ENCODE results near the gene SPATA18. TPM values are rescaled to one million over a fixed set of nuclear protein-coding genes. Genes with fewer than 3 reads are reported as not detected.

SPATA18 gene
- total and polyA plus RNA-seq, 3 donors from 2014 or later = 40.5 to 139 (median 127) TPM

- no peaks in the 10 kb centered on the region for H3K27me3 ChIP-seq
- H3K4me1 ChIP-seq = peaks cover 5% of the 10 kb centered on the region
- 48 to 52% methylated on average over 5 of the region's 5 CpGs for WGBS, 2 donors
- TF ChIP-seq POLR2A (IDR thresholded peaks at IDR 0.05) = no peak
- TF ChIP-seq, protein P1, sequence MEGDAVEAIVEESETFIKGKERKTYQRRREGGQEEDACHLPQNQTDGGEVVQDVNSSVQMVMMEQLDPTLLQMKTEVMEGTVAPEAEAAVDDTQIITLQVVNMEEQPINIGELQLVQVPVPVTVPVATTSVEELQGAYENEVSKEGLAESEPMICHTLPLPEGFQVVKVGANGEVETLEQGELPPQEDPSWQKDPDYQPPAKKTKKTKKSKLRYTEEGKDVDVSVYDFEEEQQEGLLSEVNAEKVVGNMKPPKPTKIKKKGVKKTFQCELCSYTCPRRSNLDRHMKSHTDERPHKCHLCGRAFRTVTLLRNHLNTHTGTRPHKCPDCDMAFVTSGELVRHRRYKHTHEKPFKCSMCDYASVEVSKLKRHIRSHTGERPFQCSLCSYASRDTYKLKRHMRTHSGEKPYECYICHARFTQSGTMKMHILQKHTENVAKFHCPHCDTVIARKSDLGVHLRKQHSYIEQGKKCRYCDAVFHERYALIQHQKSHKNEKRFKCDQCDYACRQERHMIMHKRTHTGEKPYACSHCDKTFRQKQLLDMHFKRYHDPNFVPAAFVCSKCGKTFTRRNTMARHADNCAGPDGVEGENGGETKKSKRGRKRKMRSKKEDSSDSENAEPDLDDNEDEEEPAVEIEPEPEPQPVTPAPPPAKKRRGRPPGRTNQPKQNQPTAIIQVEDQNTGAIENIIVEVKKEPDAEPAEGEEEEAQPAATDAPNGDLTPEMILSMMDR (IDR thresholded peaks at IDR 0.05) = no peak
- intact Hi-C loops (cut with DNase I; ENCODE audit: low total_unique reads) = no loop called here
- no peak for DNase-seq
- H3K9me3 ChIP-seq = no peaks in the 10 kb centered on the region
- no peak overlapping the region for H3K4me3 ChIP-seq
- H3K36me3 ChIP-seq (ENCODE audit: low read depth, missing control alignments) = no peaks in the 10 kb centered on the region
- H3K27ac ChIP-seq = no peak overlapping the region
These were observed 55.6 kb downstream of the SPATA18 start for GRCh38 chr4:52106660-52107059.

DNA sequence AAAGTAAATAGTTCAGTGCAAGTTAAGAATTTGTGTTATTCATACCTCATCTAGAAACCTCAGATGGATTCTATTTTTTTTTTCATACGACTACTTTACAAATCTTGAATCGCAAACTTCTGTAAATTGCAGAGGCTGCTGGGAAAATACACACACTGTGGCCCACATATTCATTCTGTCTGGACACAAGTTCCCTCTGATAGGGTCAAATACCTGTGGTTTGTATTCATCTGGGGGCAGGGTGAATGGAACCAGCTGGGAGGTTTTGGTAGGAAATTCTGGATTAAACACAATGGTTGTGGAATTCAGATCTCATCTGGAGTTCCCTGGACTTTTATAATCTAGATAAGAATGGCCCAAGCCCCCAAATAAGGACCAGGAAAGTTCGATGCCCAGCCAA lies 56.2 kb downstream of the SPATA18 start:
- Histone ChIP-seq H3K27ac (no peak overlapping the region), H3K27me3 (no peaks in the 10 kb centered on the region), H3K9me3 (no peaks in the 10 kb centered on the region), H3K36me3 (ENCODE audit: low read depth, missing control alignments) (no peaks in the 10 kb centered on the region), H3K4me1 (peaks cover 5% of the 10 kb centered on the region), H3K4me3 (no peak overlapping the region)
- 77 to 83% methylated on average over 3 of the region's 3 CpGs for WGBS, 2 donors
- no peak for TF ChIP-seq POLR2A (IDR thresholded peaks at IDR 0.05)
- TF ChIP-seq, protein P1 (IDR thresholded peaks at IDR 0.05) = no peak
- DNase-seq = no peak
- intact Hi-C loops (cut with DNase I; ENCODE audit: low total_unique reads) = no loop called here

DNA sequence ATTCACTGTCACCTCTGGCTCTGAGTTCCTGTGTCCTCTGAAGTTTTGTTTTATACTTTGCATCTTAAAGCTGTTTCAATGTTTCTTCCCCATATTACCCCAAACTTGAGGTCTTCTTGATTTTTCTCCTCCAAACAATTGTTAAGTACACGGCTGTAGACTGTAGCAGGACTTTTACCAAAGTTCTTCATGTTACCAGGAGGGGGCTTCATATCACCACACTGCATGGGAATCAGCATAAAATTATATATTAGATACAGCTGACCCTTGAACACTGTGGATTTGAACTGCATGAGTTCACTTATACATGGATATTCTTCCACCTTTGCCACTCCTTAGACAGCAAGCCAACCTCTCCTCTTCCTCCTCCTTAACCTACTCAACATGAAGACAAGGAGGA lies 56.6 kb downstream of the SPATA18 start:
- H3K4me1 ChIP-seq = peaks cover 5% of the 10 kb centered on the region
- H3K27me3 ChIP-seq = no peaks in the 10 kb centered on the region
- DNase-seq = no peak
- H3K27ac ChIP-seq = no peak overlapping the region
- H3K9me3 ChIP-seq = no peaks in the 10 kb centered on the region
- H3K36me3 ChIP-seq (ENCODE audit: low read depth, missing control alignments) = no peaks in the 10 kb centered on the region
- TF ChIP-seq, protein P1 (IDR thresholded peaks at IDR 0.05) = no peak
- no peak for TF ChIP-seq POLR2A (IDR thresholded peaks at IDR 0.05)
- no peak overlapping the region for H3K4me3 ChIP-seq
- 83 to 85% methylated on average over 1 of the region's 1 CpG for WGBS, 2 donors
- intact Hi-C loops (cut with DNase I; ENCODE audit: low total_unique reads) = no loop called here

GRCh38 chr4:52110171-52110570 lies 59.1 kb downstream of the SPATA18 start:
- DNase-seq = no peak

GRCh38 chr4:52111995-52112394 lies 60.9 kb downstream of the SPATA18 start:
- WGBS, 2 donors = 45 to 56% methylated on average over 1 of the region's 1 CpG
- intact Hi-C loops (cut with DNase I; ENCODE audit: low total_unique reads) = no loop called here
- Histone ChIP-seq H3K4me3 (no peak overlapping the region), H3K27me3 (no peaks in the 10 kb centered on the region), H3K27ac (no peak overlapping the region), H3K4me1 (no peaks in the 10 kb centered on the region), H3K9me3 (no peaks in the 10 kb centered on the region), H3K36me3 (ENCODE audit: low read depth, missing control alignments) (no peaks in the 10 kb centered on the region)
- TF ChIP-seq, protein P1 (IDR thresholded peaks at IDR 0.05) = no peak
- DNase-seq = no peak

More at GRCh38 chr4:52110171-52110570, 59.1 kb downstream of the SPATA18 start:
- Histone ChIP-seq H3K27ac (no peak overlapping the region), H3K27me3 (no peaks in the 10 kb centered on the region), H3K4me3 (no peak overlapping the region), H3K9me3 (no peaks in the 10 kb centered on the region), H3K4me1 (peaks cover 5% of the 10 kb centered on the region), H3K36me3 (ENCODE audit: low read depth, missing control alignments) (no peaks in the 10 kb centered on the region)
- 80 to 93% methylated on average over 1 of the region's 1 CpG for WGBS, 2 donors
- TF ChIP-seq POLR2A (IDR thresholded peaks at IDR 0.05) = no peak
- TF ChIP-seq, protein P1 (IDR thresholded peaks at IDR 0.05) = no peak
- intact Hi-C loops (cut with DNase I; ENCODE audit: low total_unique reads) = no loop called here
